ENCODE measurements around the gene VSIR.

Gene VSIR

DNA sequence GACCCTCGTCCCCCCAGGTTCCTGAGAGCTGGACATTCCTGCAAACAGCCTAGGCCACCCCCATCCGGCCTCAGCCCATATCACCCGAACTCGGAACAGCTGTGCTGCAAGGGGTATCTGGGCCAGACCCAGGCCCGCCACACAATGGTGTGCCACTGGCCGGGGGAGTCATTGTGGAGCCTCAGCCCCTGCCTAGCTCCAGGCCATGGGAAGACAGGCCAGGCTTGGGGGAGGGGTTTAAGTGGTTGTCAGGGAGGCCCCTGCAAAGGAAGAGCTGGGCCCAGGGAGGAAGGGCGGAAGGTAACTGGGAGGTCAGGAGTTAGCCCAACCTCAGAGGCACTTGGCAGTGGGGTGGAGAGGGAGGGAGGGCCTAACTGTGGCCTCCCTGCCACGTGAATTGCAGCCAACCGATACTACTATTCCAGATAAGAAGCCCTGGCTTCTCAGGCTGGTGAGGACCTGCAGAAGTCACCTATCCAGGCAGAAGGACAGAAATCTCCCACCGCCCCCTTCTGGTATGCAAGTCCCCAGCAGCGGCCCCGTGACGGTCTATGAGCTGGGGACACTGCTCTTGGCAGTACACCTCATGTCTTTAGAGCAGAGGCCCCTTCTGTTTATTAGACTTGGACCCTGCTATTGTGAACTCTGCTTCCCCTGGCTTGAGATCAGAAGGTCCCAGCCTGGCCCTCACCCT lies 26.8 kb downstream of the VSIR start:
- H3K4me3 ChIP-seq (ENCODE audit: low read depth, low read length), result no peak overlapping the region
- DNase-seq (ENCODE audit: low read depth), result no peak
- TF ChIP-seq, protein P1, sequence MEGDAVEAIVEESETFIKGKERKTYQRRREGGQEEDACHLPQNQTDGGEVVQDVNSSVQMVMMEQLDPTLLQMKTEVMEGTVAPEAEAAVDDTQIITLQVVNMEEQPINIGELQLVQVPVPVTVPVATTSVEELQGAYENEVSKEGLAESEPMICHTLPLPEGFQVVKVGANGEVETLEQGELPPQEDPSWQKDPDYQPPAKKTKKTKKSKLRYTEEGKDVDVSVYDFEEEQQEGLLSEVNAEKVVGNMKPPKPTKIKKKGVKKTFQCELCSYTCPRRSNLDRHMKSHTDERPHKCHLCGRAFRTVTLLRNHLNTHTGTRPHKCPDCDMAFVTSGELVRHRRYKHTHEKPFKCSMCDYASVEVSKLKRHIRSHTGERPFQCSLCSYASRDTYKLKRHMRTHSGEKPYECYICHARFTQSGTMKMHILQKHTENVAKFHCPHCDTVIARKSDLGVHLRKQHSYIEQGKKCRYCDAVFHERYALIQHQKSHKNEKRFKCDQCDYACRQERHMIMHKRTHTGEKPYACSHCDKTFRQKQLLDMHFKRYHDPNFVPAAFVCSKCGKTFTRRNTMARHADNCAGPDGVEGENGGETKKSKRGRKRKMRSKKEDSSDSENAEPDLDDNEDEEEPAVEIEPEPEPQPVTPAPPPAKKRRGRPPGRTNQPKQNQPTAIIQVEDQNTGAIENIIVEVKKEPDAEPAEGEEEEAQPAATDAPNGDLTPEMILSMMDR (IDR thresholded peaks at IDR 0.05; ENCODE audit: low read depth, low read length, missing control alignments), result no peak
- in situ Hi-C loops (cut with HindIII; ENCODE audit: low sequenced_read_pairs), result no loop called here

DNA sequence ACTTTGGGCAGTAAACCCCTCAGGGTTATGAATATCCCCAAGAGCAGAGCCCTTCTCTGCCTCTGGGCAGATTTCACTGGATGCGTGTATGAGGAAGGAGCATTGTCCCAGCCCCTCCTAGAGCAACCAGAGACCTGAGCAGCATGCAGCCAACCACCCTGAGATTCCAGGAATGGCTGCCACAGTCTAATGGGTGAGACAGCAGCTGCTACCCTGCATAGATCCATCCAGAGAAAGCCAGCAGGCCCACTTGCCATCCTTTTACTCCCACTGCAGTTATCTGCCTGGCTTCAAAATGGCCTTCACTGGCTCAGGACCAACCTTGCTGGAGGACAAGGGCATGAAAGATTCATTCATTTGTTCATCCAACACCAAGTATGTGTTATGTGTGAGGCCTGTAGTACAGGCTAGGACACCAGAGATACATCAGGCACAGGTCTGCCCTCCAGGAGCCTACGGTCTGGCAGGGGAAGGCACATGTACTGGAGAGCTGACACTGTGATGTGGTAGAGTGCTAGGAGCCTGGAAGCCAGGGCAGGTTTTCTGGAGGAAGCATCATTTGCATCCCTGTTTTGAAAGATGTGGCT lies 27.6 kb downstream of the VSIR start:
- H3K4me3 ChIP-seq (ENCODE audit: low read depth, low read length), result no peak overlapping the region
- in situ Hi-C loops (cut with HindIII; ENCODE audit: low sequenced_read_pairs), result no loop called here
- TF ChIP-seq, protein P1 (IDR thresholded peaks at IDR 0.05; ENCODE audit: low read depth, low read length, missing control alignments), result no peak
- no peak for DNase-seq (ENCODE audit: low read depth)

DNA sequence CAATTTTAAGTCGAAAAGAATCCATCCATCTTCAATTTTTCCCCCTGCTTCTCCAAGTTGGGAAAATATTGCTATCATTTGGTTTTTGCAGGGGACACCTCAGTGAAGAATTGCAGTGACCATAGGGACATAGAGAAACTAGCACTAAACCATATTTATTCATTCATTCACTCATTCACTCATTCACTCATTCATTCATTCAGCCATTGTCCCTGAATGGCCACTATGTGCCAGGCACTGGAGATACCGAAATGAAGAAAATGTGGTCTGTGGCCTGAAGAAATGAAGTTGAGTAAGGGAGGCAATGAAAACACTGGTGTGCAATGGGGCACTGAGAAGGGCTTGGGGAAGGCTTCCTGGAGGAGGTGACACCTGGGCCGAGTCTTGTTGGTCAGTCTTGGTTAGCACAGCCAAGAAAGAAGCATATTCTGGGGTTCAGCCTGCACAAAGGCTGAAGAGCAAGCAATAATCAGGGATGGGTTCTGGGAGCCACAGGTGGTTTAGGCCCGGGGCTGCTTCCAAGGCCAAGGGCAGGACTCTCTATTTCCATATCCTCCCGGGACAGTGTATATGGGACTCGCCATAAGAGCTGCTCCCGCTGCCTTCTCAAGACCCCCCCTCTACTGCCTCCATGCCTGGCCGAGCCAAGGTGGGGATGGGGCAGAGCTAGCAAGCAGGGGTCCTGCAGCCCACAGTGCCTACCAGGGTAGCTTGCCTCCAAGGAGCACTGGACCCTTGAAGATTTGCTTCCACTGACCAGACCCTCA lies 28.2 kb downstream of the VSIR start:
- TF ChIP-seq, protein P1 (IDR thresholded peaks at IDR 0.05; ENCODE audit: low read depth, low read length, missing control alignments), result no peak
- H3K4me3 ChIP-seq (ENCODE audit: low read depth, low read length), result no peak overlapping the region
- no peak for DNase-seq (ENCODE audit: low read depth)
- in situ Hi-C loops (cut with HindIII; ENCODE audit: low sequenced_read_pairs), result no loop called here

DNA sequence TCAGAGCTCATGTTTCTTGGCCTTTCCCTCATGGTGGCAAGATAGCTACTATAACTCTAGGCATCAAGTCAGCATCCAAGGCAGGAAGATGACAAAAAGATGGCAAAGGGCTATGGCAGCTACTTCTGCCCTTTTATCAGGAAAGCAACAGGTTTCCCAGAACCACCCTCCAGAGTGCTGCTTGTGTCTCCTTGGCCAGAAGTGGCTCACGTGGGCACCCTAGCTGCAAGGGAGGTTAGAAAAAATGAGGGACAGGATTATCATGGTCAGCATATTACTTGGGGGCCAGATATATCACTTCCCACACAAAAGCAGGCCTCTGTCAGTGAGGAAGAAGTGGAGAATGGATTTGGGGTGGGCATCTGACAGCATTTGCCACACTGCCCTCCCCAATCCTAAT lies 29.5 kb downstream of the VSIR start:
- TF ChIP-seq, protein P1 (IDR thresholded peaks at IDR 0.05; ENCODE audit: low read depth, low read length, missing control alignments), result no peak
- DNase-seq (ENCODE audit: low read depth), result no peak
- in situ Hi-C loops (cut with HindIII; ENCODE audit: low sequenced_read_pairs), result no loop called here
- H3K4me3 ChIP-seq (ENCODE audit: low read depth, low read length), result no peak overlapping the region

DNA sequence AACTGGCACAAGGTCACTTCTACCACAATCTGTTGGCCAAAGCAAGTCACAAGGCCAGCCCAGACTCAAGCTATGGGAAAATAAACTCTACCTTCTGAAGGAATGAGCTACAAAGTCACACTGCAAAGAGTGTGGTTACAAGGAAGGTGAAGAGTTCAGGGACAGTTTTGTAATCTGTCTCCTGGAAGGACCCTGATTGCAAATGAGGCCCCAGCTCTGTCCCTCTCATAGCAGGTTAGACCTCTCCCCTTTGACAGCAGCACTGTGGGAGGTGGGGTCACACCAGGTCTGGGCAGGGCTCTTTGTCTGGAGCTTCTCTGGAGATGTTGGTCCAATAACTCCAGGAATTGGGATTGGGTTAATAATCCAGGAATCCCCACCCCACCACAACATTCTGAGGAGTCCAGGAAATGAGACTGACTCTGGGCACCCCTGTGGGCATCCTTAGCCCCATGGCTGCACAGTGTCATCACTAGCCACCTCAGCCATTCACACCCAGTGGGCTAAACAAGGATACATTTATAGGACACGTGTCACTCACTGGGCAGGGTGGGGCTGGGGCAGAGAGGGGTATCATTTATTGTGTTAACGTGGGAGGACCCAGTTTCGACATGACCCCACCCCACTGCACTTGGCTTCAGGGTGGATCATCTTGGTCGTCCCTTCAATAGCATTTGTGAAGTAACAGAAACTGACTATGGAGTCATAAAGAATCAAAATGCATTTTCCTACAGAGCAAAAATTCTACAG lies 30.1 kb downstream of the VSIR start:
- no peak for DNase-seq (ENCODE audit: low read depth)
- TF ChIP-seq, protein P1 (IDR thresholded peaks at IDR 0.05; ENCODE audit: low read depth, low read length, missing control alignments), result no peak
- no peak overlapping the region for H3K4me3 ChIP-seq (ENCODE audit: low read depth, low read length)
- in situ Hi-C loops (cut with HindIII; ENCODE audit: low sequenced_read_pairs), result no loop called here
